Psoas muscle (tissue), 8 donors: ENCODE data around the gene ASPHD2. TPM values are rescaled to one million over a fixed set of nuclear protein-coding genes. Genes with fewer than 3 reads are reported as not detected.
"Not testable (repeated sequence)": the region's sequence is repeated elsewhere in the genome, so short reads cannot be mapped to it uniquely, and the experiment has no call there.

ENCODE experiments used
- ATAC-seq, 4 donors: fragments of 200-7000 bp; cut with Tn5 transposase; one replicate each; pipeline ENCODE4 v1.9.1; 2020; ENCODE audit warnings: moderate library complexity in 3 of 4, mild to moderate bottlenecking in 2 of 4
- DNase-seq, 2 donors: peaks; one replicate each; pipeline ENCODE4 v3.0.0-alpha.2; 2020
- H3K27ac ChIP-seq: fragments of 200-600 bp; one replicate; pipeline ENCODE4 v1.8.0; 2022
- H3K27me3 ChIP-seq, 3 donors: fragments of 200-600 bp in 1 of 3; one replicate each; pipeline versions ENCODE4 v1.6.1 to v1.8.0; 2013 to 2022; ENCODE audit warnings: low read length in 2 of 3, mild to moderate bottlenecking in 2 of 3, moderate library complexity in 1 of 3; ENCODE audit not compliant: insufficient read depth in 3 of 3
- H3K36me3 ChIP-seq, 2 donors: fragments of 200-600 bp in 1 of 2; one replicate each; pipeline versions ENCODE4 v1.6.1 to v1.8.0; 2013 to 2022; ENCODE audit warnings: low read depth in 1 of 2, mild to moderate bottlenecking in 1 of 2, moderate library complexity in 1 of 2; ENCODE audit not compliant: insufficient read depth in 1 of 2
- H3K4me1 ChIP-seq: fragments of 200-600 bp; one replicate; pipeline ENCODE4 v1.8.0; 2022
- H3K4me3 ChIP-seq: fragments of 200-600 bp; one replicate; pipeline ENCODE4 v1.8.0; 2022; ENCODE audit warnings: mild to moderate bottlenecking
- H3K9me3 ChIP-seq: fragments of 200-600 bp; one replicate; pipeline ENCODE4 v1.8.0; 2022
- WGBS, 3 donors: extraction: QIAGEN DNeasy Blood & Tissue Kit; methylation state at CpG; one replicate each; pipeline versions ENCODE4 v1.1.6 to v1.1.7; 2013; 5-methylcytosine and 5-hydroxymethylcytosine counted together
- intact Hi-C, 2 donors: fragments of 100-400 bp; cut with DNase I; formaldehyde crosslinking; loops; one replicate each; pipeline versions ENCODE4 v1.11.0 to v1.14.2; 2022
- polyA plus RNA-seq, 3 donors: library from polyadenylated mRNA; stranded (reverse); fragments of 200-250 nt; gene quantifications; one replicate each; pipeline ENCODE4 v1.2.3, GENCODE V29; 2013
- total RNA-seq, 4 donors: library from RNA; stranded (reverse); fragmentation: NEBNext Ultra II Directional in 2 of 4; extraction: Animal tissue kit (Norgen Biotek cat#: 25700) in 2 of 4; gene quantifications; one replicate each; pipeline versions ENCODE4 v1.2.1 to v1.2.4, GENCODE V29; 2021 to 2023
- TF ChIP-seq, protein P1 (sequence below): fragments of 200-600 bp; IDR thresholded peaks from one replicate; pipeline ENCODE4 v1.8.0; 2022; ENCODE audit warnings: antibody characterized with exemption
- donor health status: healthy with polysubstance abuse.
- donor health status: DM: no; HTN: no; CAD: no; lungs with moderate emphysema.
- donor health status: Bipolar disorder and iron deficiency.
- donor health status: healthy.
- donor health status: DM: yes; HTN: yes; CAD: no.
- donor health status: DM: no; HTN: no; CAD: no.
- donor health status: DM: no; HTN: no; CAD: no.
- donor health status: DM: yes; HTN: yes; CAD: no.

ASPHD2 gene
- total and polyA plus RNA-seq, 7 donors = 0.04 to 0.38 (median 0.14) TPM; not detected in 1

DNA sequence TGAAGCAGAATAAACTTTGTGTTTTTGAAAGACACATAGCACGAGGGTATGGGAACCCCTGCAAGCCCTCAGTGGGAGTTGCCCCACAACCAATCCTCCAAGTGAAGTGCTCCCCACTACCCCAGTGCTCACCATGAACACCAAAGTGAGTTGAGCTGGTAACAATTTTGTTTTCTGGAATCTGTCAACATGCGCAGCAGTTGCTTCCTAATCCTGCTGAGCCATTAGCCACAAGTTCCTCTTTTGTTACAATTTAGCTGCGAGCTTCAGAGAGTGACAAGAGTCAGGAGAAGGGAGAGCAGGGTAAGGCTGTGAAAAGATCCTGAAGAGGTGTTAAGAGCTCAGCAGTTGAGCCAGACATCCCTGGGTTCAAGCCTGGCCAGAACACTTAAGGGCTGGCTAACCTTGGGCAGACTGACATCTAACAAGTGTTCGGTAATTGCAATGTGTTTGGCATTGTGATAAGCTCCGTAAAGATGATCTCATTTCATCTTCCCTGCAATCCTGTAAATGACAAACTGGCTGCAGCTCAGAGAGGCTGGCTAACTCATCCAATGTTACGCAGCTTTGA, 24.1 kb upstream of the ASPHD2 start:
- H3K9me3 ChIP-seq = no peaks in the 10 kb centered on the region
- no peaks in the 10 kb centered on the region for H3K36me3 ChIP-seq
- TF ChIP-seq, protein P1, sequence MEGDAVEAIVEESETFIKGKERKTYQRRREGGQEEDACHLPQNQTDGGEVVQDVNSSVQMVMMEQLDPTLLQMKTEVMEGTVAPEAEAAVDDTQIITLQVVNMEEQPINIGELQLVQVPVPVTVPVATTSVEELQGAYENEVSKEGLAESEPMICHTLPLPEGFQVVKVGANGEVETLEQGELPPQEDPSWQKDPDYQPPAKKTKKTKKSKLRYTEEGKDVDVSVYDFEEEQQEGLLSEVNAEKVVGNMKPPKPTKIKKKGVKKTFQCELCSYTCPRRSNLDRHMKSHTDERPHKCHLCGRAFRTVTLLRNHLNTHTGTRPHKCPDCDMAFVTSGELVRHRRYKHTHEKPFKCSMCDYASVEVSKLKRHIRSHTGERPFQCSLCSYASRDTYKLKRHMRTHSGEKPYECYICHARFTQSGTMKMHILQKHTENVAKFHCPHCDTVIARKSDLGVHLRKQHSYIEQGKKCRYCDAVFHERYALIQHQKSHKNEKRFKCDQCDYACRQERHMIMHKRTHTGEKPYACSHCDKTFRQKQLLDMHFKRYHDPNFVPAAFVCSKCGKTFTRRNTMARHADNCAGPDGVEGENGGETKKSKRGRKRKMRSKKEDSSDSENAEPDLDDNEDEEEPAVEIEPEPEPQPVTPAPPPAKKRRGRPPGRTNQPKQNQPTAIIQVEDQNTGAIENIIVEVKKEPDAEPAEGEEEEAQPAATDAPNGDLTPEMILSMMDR = no peak
- ATAC-seq = peak in 3 of 4 donors; percentile 32 to 83 (median 76)
- H3K27me3 ChIP-seq = peaks cover 0 to 22% (median 0%) of the 10 kb centered on the region in 3 donors
- H3K4me1 ChIP-seq = no peaks in the 10 kb centered on the region
- intact Hi-C loops = no loop called here
- H3K4me3 ChIP-seq = no peak overlapping the region
- 16 to 23% (median 19%) methylated on average over 6 of the region's 6 CpGs for WGBS, 3 donors
- H3K27ac ChIP-seq = no peak overlapping the region
- no peak for DNase-seq

DNA sequence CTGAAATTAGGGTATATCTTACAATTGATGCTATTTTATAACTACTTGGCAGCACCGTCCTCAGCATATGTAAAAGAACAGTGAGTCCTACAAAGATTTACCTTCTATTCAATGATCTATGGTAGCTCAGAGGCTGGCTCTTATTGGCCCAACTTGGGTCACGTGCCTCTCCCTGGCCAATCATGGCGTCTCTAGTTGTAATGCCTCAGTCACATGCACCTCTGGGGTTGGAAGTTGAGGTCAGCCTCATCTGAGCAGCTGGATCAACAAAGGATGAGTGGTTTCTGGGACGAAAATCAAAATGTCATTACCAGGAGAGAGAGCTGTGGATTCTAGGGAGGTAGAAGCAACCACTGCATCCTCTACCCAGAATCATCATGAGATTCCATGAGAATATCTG, 22.9 kb upstream of the ASPHD2 start:
- intact Hi-C loops = no loop called here
- TF ChIP-seq, protein P1 = no peak
- ATAC-seq = no peak
- DNase-seq = no peak
- H3K4me1 ChIP-seq = no peaks in the 10 kb centered on the region
- H3K27me3 ChIP-seq = peaks cover 0 to 26% (median 0%) of the 10 kb centered on the region in 3 donors
- no peak overlapping the region for H3K27ac ChIP-seq
- 83 to 95% (median 84%) methylated on average over 4 of the region's 4 CpGs for WGBS, 3 donors
- no peaks in the 10 kb centered on the region for H3K36me3 ChIP-seq
- H3K4me3 ChIP-seq = no peak overlapping the region
- no peaks in the 10 kb centered on the region for H3K9me3 ChIP-seq

GRCh38 chr22:26408562-26409220, 20.4 kb upstream of the ASPHD2 start:
- H3K27ac ChIP-seq, intact Hi-C loops, H3K4me3 ChIP-seq, ATAC-seq, DNase-seq, H3K4me1 ChIP-seq, H3K9me3 ChIP-seq, H3K36me3 ChIP-seq: not testable (repeated sequence)
- peaks cover 0 to 32% (median 0%) of the 10 kb centered on the region in 3 donors for H3K27me3 ChIP-seq
- WGBS, 3 donors = 92 to 95% (median 94%) methylated on average over 7 of the region's 7 CpGs

- TF ChIP-seq, protein P1 = no peak
- ATAC-seq = no peak
- no peak overlapping the region for H3K4me3 ChIP-seq
- H3K27ac ChIP-seq = no peak overlapping the region
- no peaks in the 10 kb centered on the region for H3K4me1 ChIP-seq
- no peaks in the 10 kb centered on the region for H3K36me3 ChIP-seq
- 33 to 37% (median 36%) methylated on average over 5 of the region's 5 CpGs for WGBS, 3 donors
- intact Hi-C loops = no loop called here
- H3K9me3 ChIP-seq = no peaks in the 10 kb centered on the region
- peaks cover 0 to 32% (median 0%) of the 10 kb centered on the region in 3 donors for H3K27me3 ChIP-seq
- DNase-seq = no peak
Observed at GRCh38 chr22:26409719-26410335, 19.2 kb upstream of the ASPHD2 start.

- TF ChIP-seq, protein P1 = no peak
- WGBS, 3 donors = 62 to 67% (median 65%) methylated on average over 5 of the region's 5 CpGs
- intact Hi-C loops = no loop called here
- H3K9me3 ChIP-seq = no peaks in the 10 kb centered on the region
- DNase-seq = no peak
- no peaks in the 10 kb centered on the region for H3K36me3 ChIP-seq
- no peak overlapping the region for H3K27ac ChIP-seq
- no peak for ATAC-seq
- peaks cover 0 to 34% (median 0%) of the 10 kb centered on the region in 3 donors for H3K27me3 ChIP-seq
- no peaks in the 10 kb centered on the region for H3K4me1 ChIP-seq
- no peak overlapping the region for H3K4me3 ChIP-seq
Observed at GRCh38 chr22:26410386-26410785, 18.7 kb upstream of the ASPHD2 start.
